ENCODE measurements around the gene NLGN4X.
A peak's percentile ranks its signal among the peaks of the same experiment; 100 is the strongest.

Gene NLGN4X

DNA sequence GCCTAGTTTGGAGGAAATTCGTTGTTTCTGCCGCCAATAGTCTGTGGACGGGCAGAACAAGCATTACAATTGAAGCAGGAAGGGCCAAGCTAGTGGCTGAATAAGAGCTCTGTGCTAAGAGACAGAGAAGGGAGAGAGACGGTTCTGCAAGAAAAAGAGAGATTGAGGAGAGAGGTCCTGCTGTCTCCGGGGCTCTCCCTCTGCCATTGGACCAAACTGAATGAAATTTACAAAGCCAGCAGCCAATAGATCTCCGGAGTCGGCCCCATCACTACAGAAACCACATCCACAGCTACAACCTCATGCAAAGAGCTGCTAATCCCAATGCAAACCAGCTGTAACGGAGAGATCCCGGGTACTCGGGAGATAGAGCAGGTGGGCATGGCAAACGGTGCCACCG lies at the start of gene NLGN4X:
TSS of gene NLGN4X (minus strand) at position 148 of the 400 bp plus-strand sequence. CDS start 77,401 bp downstream, outside the sequence.
- FAIRE-seq (peak; percentile 66), DNase-seq (ENCODE audit: insufficient read length, low spot score) (no peak)

DNA sequence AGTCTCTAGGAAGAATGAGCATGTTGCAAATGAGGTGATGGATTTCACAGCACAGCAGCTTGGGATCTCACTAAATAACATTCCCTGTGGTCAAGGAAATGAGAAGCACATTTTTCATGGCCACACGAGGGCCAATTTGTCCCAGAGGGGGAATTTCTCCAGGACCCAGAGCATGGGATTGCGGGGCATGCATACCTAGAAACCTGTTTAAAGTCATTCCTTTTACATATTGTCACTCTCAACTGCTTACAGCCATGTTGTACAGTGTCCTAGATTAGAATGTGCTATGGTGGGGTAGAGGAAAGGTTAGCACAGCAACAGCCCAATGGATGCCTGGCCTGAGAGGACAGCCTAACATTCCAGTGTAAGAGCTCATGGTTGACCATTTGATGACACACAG lies 37.4 kb upstream of the NLGN4X start:
- FAIRE-seq (no peak), DNase-seq (ENCODE audit: insufficient read length, low spot score) (no peak)

DNA sequence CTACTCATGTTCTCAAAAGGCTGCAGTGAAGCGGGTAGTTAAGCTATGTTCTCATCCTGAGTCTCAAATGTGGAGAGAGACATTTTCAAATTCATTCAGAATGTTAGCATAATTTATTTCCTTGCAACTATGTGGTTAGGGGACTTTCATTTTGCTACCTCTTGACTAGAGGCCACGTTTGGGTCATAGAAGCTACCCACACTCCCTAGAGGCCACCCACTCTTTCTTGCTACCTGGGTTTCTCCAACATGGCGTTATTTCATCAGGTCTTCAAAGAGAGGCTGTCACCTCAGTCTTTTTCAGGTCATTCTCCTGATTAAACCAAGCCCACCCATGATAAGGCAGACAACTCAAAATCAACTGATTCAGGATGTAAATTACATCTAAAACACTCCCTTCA lies 34.3 kb upstream of the NLGN4X start:
- FAIRE-seq: no peak
- DNase-seq (ENCODE audit: insufficient read length, low spot score): no peak

DNA sequence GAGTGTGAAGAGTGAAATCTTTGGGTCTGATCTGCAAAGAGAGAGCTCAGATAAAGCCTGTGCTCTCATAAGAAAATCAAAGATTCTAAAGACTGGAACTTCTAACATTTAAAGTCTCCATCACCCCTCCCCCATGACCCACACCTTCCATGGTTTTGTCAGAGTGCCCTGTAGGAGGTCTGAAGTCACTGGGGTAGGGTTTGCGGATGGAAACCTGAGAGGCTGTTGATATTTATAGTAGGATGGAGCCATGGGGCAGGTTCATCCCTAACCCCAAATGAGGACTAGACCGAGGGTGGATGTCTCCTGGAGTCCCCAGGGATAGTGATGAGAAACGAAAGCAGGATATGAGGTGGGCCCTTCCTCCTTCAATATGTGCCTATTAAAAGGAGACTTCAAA lies 28.4 kb upstream of the NLGN4X start:
- FAIRE-seq (no peak), DNase-seq (ENCODE audit: insufficient read length, low spot score) (no peak)

DNA sequence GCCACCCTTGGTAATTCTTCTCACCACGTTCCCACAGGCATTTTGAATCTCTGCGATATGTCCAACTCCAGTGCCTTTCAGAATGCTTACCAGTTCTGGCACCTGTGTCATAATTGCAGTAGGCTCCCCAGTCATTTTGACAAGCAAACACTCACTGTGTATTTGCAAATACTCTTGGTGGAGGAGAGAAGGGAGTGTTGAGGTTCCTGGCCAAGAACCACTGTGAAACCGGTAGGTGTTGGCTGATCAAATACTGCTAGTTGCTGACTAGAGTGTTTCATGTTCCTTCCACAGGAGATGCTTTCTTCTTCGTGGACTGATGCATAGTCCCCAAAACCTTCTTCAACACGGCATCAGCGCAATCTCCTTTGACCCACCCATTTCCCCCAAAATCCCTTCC lies 16.0 kb upstream of the NLGN4X start:
- FAIRE-seq (no peak), DNase-seq (ENCODE audit: insufficient read length, low spot score) (no peak)

DNA sequence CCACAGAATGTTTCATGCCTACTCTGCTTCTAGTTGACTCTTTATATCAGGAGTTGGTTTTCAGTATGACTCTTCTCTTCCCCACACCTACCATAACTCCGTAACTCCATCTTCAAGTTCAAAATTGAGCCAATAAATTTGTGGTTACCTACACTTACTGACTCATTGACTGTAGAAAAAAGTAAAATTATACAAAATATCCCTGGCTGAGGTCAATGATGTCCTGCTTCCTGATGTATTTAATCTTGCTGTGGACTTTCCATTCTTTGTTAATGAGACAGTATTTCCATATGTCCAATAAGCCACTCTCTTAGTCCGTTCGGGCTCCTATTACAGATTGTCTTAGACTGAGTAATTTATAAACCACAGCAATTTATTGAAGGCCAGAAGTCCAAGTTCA lies 9.9 kb upstream of the NLGN4X start:
- DNase-seq (ENCODE audit: insufficient read length, low spot score) (no peak), FAIRE-seq (no peak)

GRCh38 chrX:6227935-6228334 lies 732 bp downstream of the NLGN4X start:
- FAIRE-seq (peak; percentile 70), DNase-seq (ENCODE audit: insufficient read length, low spot score) (no peak)

- FAIRE-seq (no peak), DNase-seq (ENCODE audit: insufficient read length, low spot score) (no peak)
Observed at GRCh38 chrX:6227453-6227835, 1.2 kb downstream of the NLGN4X start.

DNA sequence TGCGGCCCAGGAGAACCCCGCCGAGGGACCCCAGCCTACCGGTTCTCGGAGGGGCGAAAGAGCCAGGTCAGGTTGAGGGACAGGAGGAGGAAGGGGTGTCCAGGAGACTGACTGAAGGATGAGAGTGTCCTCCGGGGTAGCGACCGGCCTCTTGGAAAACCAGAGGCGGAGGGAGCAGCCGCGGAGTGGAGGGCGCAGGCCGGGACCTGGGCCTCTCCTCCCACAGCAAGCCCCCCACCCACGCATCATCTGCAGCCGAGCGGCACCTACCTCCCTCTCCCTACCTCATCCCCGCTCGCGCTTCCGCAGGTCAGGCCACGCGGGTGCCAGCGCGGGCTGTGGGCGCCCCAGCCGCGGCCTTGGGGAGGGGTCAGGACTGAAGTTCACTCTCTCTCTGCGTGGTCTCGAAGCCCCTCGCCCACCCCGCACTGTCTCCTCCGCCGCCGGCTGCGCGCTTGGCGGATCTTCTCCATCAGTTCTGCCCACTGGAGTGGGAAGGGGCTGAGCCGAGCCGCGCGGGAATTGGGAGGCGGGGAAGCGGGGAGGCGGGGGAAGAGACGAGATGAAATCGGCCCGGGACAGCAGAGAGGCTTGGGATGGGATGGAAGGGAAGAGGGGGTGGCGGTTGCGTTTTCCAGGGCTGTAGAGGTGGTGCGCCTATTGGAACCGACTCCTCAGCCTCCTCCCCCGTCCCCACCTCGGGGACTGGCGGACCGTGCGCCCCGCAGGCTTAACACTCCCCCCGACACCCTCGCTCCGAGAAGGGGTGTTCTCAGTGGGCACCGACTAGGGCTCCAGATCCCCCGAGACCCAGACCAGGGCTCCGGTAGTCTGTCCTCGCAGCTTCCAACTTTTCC lies 1.8 kb downstream of the NLGN4X start:
- no peak for DNase-seq (ENCODE audit: insufficient read length, low spot score)
- FAIRE-seq: no peak

DNA sequence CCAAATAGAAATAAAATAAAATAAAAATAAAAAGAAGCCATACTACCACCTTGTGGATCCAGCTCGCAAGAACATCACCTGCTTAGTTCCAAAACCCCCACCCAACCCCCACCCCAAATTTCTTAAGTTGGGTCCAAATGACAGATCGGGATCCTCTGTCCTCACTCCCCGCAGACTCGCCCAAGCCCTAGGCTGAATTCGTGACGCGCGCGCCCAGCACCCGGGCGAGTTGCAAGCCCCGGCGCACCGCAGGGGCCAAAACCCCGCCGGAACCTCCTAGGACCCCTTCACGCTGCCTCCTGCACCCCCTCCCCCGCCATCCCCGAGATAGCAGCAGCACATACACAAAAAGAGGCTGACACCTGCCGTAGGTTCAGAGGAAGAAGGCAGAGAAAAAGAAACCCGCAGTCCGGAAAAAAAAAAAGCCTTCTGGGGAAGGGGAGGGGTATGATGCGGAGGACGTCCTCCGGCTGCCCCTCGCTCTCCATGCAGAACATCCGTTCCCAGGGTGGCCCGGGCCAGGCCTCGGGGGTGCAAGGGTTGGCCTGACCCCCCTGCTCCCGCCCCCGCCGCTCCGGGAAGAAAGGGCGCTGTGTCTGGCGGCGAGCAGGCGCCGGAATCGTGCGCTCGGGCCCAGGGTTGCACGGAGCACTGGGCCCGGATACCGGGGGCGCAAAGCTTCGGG lies 2.6 kb downstream of the NLGN4X start:
- FAIRE-seq (peak; percentile 39), DNase-seq (ENCODE audit: insufficient read length, low spot score) (no peak)

- FAIRE-seq (no peak), DNase-seq (ENCODE audit: insufficient read length, low spot score) (no peak)
Observed at GRCh38 chrX:6225288-6225910, 3.3 kb downstream of the NLGN4X start.

GRCh38 chrX:6223516-6223915 lies 5.2 kb downstream of the NLGN4X start:
- FAIRE-seq: peak; percentile 84
- DNase-seq (ENCODE audit: insufficient read length, low spot score): no peak

GRCh38 chrX:6210230-6210629 lies 18.4 kb downstream of the NLGN4X start:
- FAIRE-seq (peak; percentile 28), DNase-seq (ENCODE audit: insufficient read length, low spot score) (no peak)

DNA sequence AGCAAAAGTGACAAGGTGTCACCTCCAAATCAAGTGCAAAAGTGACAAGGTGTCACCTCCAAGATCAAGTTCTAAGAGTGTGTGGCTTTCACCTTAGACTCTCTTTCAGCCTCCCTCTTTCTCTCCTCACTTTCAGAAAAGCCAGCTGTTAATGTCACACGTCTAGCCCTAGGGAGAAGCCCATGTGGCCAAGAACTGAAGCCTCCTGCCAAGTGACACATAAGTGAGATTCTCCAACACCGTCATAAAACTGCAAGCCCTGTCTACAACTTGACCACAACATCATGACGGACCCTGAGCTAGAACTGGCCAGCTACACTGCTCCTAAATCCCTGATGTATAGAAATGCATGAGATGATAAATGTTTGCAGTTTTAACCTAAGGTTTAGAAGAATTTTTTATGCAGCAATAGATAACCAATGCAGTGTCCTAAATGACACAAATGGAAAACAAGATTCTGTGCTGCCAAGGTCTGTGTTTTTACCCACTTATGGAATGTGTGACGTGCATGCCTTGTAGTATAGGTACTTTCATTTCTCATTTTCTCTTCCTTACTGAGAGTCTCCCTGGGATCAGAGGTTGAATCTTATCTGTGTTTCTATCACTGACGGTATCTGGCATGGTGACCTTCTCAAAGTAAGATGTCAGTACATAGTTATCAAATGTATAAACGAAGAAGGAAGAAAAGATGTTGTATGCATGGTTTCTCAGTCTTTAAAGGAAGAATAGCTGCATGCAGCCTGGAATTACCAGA lies 25.0 kb downstream of the NLGN4X start:
- no peak for DNase-seq (ENCODE audit: insufficient read length, low spot score)
- no peak for FAIRE-seq

GRCh38 chrX:6199486-6199885 lies 29.2 kb downstream of the NLGN4X start:
- no peak for FAIRE-seq

GRCh38 chrX:6187256-6187655 lies 41.4 kb downstream of the NLGN4X start:
- FAIRE-seq (no peak), DNase-seq (ENCODE audit: insufficient read length, low spot score) (no peak)

More at GRCh38 chrX:6199486-6199885, 29.2 kb downstream of the NLGN4X start:
- DNase-seq (ENCODE audit: insufficient read length, low spot score): no peak

DNA sequence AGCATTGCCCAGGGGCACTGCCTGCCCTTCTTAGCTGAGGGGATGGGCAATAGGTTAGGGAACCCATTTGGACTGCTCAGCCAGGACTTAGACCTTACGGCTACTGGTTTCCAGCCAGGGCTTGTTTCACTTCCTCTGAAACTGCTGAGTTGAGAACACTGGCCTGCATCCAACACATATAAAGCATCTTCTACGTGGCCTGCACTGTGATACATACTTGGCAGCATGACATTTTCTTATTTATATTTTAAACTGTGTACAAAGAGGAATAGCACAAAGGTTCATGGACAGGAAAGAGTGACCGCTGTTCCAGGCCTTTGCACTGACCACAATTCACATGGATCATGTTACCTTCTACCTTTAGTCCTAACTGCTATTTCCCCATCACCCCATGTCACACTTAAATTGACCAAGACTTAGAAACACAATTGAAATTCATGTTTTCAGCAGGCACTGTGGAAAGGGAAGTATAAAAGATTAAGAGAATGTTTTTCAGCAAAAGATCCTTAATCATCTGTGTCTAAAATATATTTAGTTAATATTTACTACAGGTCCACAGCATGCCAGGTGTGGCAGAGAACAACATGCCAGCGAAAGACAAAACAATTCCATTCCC lies 43.7 kb downstream of the NLGN4X start:
- FAIRE-seq: peak; percentile 87
- peak; percentile 14 for DNase-seq (ENCODE audit: insufficient read length, low spot score)

GRCh38 chrX:6175914-6176313 lies 52.8 kb downstream of the NLGN4X start:
- FAIRE-seq: no peak
- DNase-seq (ENCODE audit: insufficient read length, low spot score): no peak

DNA sequence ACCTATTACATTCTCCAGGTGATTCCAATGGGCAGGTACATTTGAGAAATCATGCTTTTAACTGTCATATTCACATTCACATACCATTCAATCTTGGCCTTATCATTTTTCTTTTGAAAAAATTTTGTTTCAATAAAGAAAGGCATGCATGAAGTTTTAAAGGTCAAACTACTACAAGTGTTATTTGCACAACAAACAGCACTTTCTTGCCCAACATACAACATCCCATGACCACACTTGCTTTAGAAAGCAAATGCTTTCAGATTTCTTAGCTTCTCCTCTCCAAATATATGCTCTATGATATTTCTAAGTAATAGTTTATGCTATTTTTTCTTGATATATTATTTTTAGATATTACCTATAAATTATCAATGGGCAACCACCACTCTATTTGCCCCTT lies 58.2 kb downstream of the NLGN4X start:
- no peak for DNase-seq (ENCODE audit: insufficient read length, low spot score)
- FAIRE-seq: no peak

- FAIRE-seq (no peak), DNase-seq (ENCODE audit: insufficient read length, low spot score) (no peak)
Observed at GRCh38 chrX:6169407-6169806, 59.3 kb downstream of the NLGN4X start.

- FAIRE-seq (no peak), DNase-seq (ENCODE audit: insufficient read length, low spot score) (no peak)
Observed at GRCh38 chrX:6163721-6164120, 64.9 kb downstream of the NLGN4X start.
